Stimulated activated CD4-positive, alpha-beta T cell treated with anti-CD3 and anti-CD28 coated beads, Interleukin-4, amount 100 ng/mL, for 24 hours (primary cell): ENCODE data around the gene FNDC7.
"Not testable (repeated sequence)": the region's sequence is repeated elsewhere in the genome, so short reads cannot be mapped to it uniquely, and the experiment has no call there.

Source experiments
- DNase-seq: peaks from one replicate; pipeline ENCODE4 v3.0.0-alpha.2; 2020

Gene FNDC7

GRCh38 chr1:108701176-108701849, 11.4 kb upstream of the FNDC7 start:
- no peak for DNase-seq

- not testable (repeated sequence) for DNase-seq
These were observed 10.6 kb upstream of the FNDC7 start for GRCh38 chr1:108702109-108702508.

GRCh38 chr1:108703939-108704338, 8.8 kb upstream of the FNDC7 start:
- DNase-seq, result peak; percentile 30

GRCh38 chr1:108704496-108704895, 8.2 kb upstream of the FNDC7 start:
- no peak for DNase-seq

- no peak for DNase-seq
These were observed 6.1 kb upstream of the FNDC7 start for GRCh38 chr1:108706643-108707042.

GRCh38 chr1:108708691-108709660, 3.7 kb upstream of the FNDC7 start:
- peak; percentile 63 for DNase-seq

- no peak for DNase-seq
These were observed 3.2 kb downstream of the FNDC7 start for GRCh38 chr1:108715932-108716331.

- DNase-seq, result no peak
These were observed 3.9 kb downstream of the FNDC7 start for GRCh38 chr1:108716437-108717230.

- DNase-seq, result no peak
These were observed 5.1 kb downstream of the FNDC7 start for GRCh38 chr1:108717774-108718316.

GRCh38 chr1:108718927-108719655, 6.4 kb downstream of the FNDC7 start:
- no peak for DNase-seq

GRCh38 chr1:108719656-108720435, 7.1 kb downstream of the FNDC7 start:
- DNase-seq, result no peak

- DNase-seq, result no peak
These were observed 9.6 kb downstream of the FNDC7 start for GRCh38 chr1:108722292-108722691.

GRCh38 chr1:108725906-108726305, 13.2 kb downstream of the FNDC7 start:
- DNase-seq, result no peak

- DNase-seq, result no peak
These were observed 15.7 kb downstream of the FNDC7 start for GRCh38 chr1:108728327-108728923.

GRCh38 chr1:108729481-108729880, 16.8 kb downstream of the FNDC7 start:
- no peak for DNase-seq

GRCh38 chr1:108732398-108732797, 19.7 kb downstream of the FNDC7 start:
- no peak for DNase-seq

- no peak for DNase-seq
These were observed 21.6 kb downstream of the FNDC7 start for GRCh38 chr1:108734171-108734865.

GRCh38 chr1:108742253-108742652, 29.5 kb downstream of the FNDC7 start:
- no peak for DNase-seq

GRCh38 chr1:108745980-108746381, 33.3 kb downstream of the FNDC7 start:
- DNase-seq, result no peak
